NCI-H1105 treated with DMSO at 0.1 percent for 48 hours (cell line): ENCODE results near the gene FSD2.
"Not testable (repeated sequence)": the region's sequence is repeated elsewhere in the genome, so short reads cannot be mapped to it uniquely, and the experiment has no call there.

Source experiments
- DNase-seq: peaks from one replicate; lab custom pipeline; 2025; lab: John Stamatoyannopoulos, UW

The FSD2 gene

DNA sequence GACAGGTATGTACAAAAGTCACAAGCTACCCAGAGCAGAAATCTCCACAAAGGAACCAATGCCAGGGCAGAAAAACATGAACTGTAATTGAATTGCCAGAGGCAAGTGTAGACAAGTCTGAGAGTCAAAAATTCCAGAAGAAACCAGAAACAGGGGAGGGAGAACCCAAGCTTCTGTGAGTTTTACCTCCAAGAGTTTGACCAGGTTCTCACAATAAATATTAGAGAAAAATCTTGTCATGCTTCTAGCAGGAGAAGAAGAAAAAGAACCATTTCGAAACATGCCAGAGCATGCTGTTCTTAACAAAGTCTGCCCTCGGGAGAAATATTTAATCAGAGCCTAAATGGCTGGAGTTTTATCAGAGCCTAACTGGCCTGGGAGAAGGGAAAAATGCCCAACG lies 63.7 kb downstream of the FSD2 start:
- no peak for DNase-seq

- DNase-seq, result no peak
Measured at GRCh38 chr15:82739086-82739485, 66.8 kb downstream of the FSD2 start.

DNA sequence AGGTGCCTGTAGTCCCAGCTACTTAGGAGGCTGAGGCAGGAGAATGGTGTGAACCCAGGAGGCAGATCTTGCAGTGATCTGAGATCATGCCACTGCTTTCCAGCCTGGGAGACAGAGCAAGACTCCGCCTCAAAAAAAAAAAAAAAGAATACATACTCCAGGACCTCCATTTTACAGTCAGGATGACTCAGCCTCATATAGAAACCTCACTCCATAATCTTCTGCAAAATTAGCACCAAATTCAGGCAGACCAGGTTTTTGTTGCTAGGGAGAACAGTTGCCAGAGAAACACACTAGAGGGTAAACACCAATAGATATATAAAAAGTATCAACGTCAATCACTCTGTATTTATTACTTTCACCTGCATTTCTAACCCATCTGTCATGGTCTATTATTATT lies 67.9 kb downstream of the FSD2 start:
- no peak for DNase-seq

DNA sequence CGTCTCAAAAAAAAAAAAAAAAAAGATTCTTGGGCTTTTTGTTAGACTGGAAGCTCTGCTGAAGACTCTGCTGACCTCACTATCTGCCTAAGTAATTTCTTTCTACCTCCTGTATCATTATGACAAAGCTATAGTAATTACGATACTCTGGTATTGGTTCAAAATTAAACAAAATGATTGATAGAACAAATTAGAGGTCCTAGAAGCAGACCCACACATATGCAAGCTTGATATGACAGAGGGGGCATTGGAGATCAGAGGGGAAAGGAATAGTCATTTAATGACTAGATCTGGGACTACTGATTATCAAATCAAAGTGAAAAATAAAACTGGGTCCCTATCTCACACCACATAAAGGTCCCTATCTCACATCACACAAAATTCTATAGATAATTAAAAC lies 74.3 kb downstream of the FSD2 start:
- DNase-seq, result no peak

DNA sequence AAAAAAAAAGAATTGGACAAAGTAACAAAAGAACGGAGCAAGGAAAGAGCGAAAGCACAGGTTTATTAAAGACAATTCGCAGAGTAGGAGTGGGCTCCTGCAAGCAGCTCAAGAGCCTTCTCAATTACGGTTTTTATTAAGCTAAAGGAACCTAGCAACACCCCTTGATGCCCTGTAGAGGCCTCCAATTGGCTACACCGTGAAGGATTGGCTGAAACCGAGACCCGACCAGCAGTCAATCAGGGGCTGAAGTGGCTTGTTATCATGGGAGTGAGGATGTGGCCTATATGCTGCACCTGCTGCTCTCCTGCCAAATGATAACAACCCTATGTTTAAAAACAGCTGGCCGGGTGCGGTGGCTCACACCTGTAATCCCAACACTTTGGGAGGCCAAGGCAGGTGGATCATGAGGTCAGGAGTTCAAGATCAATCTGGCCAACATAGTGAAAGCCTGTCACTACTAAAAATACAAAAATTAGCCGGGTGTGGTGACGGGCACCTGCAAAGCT lies 75.8 kb downstream of the FSD2 start:
- DNase-seq, result no peak

DNA sequence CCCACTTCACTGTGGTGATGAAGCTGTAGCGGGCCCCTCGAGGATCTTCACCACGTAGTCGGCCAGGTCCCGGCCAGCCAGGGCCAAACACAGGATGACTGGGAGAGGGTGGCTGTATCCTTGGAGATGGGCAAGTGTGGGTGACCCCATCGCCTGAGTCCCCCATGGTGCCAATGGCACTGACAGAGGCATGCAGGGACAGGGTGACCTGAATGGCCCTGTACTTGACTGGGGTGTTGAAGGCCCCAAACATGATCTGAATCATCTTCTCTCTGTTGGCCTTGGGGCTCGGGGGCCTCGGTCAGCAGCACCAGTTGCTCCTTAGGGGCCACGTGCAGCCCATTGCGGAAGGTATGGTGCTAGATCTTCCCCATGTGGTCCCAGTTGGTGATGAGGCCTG lies 79.1 kb downstream of the FSD2 start:
- no peak for DNase-seq

- DNase-seq, result no peak
Measured at GRCh38 chr15:82715003-82715402, 90.9 kb downstream of the FSD2 start.

- no peak for DNase-seq
Measured at GRCh38 chr15:82714016-82714415, 91.9 kb downstream of the FSD2 start.

DNA sequence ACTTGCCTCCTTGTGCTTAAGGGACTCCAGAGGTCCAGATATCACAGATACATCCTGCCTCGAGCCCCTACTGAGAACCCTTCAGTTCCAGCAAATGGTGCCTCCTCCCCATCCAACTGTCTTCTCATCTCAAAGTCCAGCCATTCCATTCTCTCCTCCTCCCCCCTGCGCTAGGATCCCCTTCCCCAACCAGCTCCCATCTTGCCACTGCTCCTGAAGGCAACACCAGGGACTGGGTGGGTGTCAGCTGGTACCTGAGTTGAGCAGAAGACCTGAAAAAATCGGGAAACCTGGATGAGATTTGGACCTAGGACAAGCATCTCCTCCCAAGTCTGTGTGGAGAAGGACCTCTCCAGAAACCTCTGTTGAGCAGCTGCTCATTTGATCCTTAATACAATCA lies 93.8 kb downstream of the FSD2 start:
- DNase-seq, result no peak

DNA sequence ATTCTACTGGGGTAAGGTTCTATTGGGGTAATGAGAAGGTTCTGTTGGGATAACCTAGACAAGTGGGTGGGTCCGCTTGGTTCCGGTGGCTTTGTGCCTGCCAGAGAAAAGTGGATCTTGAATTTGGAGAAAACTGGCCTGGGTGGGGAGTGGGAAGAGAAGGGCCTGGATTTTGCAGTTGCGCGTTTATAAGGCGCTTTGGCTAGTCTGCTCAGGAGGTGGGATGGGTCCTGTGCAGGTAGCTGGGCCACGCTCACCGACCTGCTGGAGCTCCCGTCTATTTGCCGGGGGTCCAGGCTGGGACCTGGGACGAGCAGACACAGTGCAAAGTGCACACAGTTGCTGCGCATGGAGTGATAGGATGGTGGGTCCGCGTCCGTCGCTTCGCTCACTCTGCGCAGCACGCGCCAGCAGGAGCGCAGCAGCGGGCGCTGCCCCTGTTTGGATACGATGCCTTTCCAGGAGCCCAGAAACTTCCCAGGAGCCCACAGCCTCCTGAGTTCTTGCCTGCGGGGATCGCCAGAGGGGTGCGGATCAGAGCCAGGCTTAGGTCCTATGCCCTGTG lies 94.9 kb downstream of the FSD2 start:
- no peak for DNase-seq

- no peak for DNase-seq
Measured at GRCh38 chr15:82710208-82710555, 95.7 kb downstream of the FSD2 start.

GRCh38 chr15:82709421-82710207 lies 96.3 kb downstream of the FSD2 start, which contains the start of gene AP3B2:
Gene AP3B2 (minus strand): TSS chr15:82709875. CDS start chr15:82709706, 169 bp downstream.
- peak; percentile 73 for DNase-seq

GRCh38 chr15:82709081-82709420 lies 96.8 kb downstream of the FSD2 start:
- DNase-seq, result no peak

DNA sequence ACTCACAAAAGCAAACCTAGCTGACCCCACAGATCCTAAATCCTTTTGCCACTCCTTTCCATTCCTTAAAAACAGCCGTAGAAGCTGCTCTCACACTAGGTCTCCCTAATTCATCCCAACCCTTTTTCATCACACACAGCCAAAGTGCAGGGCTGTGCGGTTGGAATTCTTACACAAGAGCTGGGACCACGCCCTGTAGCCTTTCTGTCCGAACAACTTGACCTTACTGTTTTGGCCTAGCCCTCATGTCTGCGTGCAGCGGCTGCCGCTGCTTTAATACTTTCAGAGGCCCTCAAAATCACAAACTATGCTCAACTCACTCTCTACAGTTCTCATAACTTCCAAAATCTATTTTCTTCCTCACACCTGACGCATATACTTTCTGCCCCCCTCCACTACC lies 100.0 kb downstream of the FSD2 start:
- not testable (repeated sequence) for DNase-seq
